Psoas muscle (tissue), 8 donors: ENCODE results near the gene SMG9. TPM values are rescaled to one million over a fixed set of nuclear protein-coding genes. Genes with fewer than 3 reads are reported as not detected.

Experiments used
- ATAC-seq, 4 donors: fragments of 200-7000 bp; cut with Tn5 transposase; one replicate each; pipeline ENCODE4 v1.9.1; 2020; ENCODE audit warnings: moderate library complexity in 3 of 4, mild to moderate bottlenecking in 2 of 4
- DNase-seq, 2 donors: peaks; one replicate each; pipeline ENCODE4 v3.0.0-alpha.2; 2020
- H3K27ac ChIP-seq: fragments of 200-600 bp; one replicate; pipeline ENCODE4 v1.8.0; 2022
- H3K27me3 ChIP-seq, 3 donors: fragments of 200-600 bp in 1 of 3; one replicate each; pipeline versions ENCODE4 v1.6.1 to v1.8.0; 2013 to 2022; ENCODE audit warnings: low read length in 2 of 3, mild to moderate bottlenecking in 2 of 3, moderate library complexity in 1 of 3; ENCODE audit not compliant: insufficient read depth in 3 of 3
- H3K36me3 ChIP-seq, 2 donors: fragments of 200-600 bp in 1 of 2; one replicate each; pipeline versions ENCODE4 v1.6.1 to v1.8.0; 2013 to 2022; ENCODE audit warnings: low read depth in 1 of 2, mild to moderate bottlenecking in 1 of 2, moderate library complexity in 1 of 2; ENCODE audit not compliant: insufficient read depth in 1 of 2
- H3K4me1 ChIP-seq: fragments of 200-600 bp; one replicate; pipeline ENCODE4 v1.8.0; 2022
- H3K4me3 ChIP-seq: fragments of 200-600 bp; one replicate; pipeline ENCODE4 v1.8.0; 2022; ENCODE audit warnings: mild to moderate bottlenecking
- H3K9me3 ChIP-seq: fragments of 200-600 bp; one replicate; pipeline ENCODE4 v1.8.0; 2022
- CTCF ChIP-seq: fragments of 200-600 bp; IDR thresholded peaks from one replicate; pipeline ENCODE4 v1.8.0; 2022; ENCODE audit warnings: antibody characterized with exemption
- WGBS, 3 donors: extraction: QIAGEN DNeasy Blood & Tissue Kit; methylation state at CpG; one replicate each; pipeline versions ENCODE4 v1.1.6 to v1.1.7; 2013; 5-methylcytosine and 5-hydroxymethylcytosine counted together
- intact Hi-C, 2 donors: fragments of 100-400 bp; cut with DNase I; formaldehyde crosslinking; loops; one replicate each; pipeline versions ENCODE4 v1.11.0 to v1.14.2; 2022
- polyA plus RNA-seq, 3 donors: library from polyadenylated mRNA; stranded (reverse); fragments of 200-250 nt; gene quantifications; one replicate each; pipeline ENCODE4 v1.2.3, GENCODE V29; 2013
- total RNA-seq, 4 donors: library from RNA; stranded (reverse); fragmentation: NEBNext Ultra II Directional in 2 of 4; extraction: Animal tissue kit (Norgen Biotek cat#: 25700) in 2 of 4; gene quantifications; one replicate each; pipeline versions ENCODE4 v1.2.1 to v1.2.4, GENCODE V29; 2021 to 2023
- donor health status: healthy with polysubstance abuse.
- donor health status: DM: no; HTN: no; CAD: no; lungs with moderate emphysema.
- donor health status: Bipolar disorder and iron deficiency.
- donor health status: healthy.
- donor health status: DM: yes; HTN: yes; CAD: no.
- donor health status: DM: no; HTN: no; CAD: no.
- donor health status: DM: no; HTN: no; CAD: no.
- donor health status: DM: yes; HTN: yes; CAD: no.

Gene SMG9
- total and polyA plus RNA-seq, 7 donors, result 10.1 to 29.1 (median 13.8) TPM

- ATAC-seq, result no peak
- 14 to 18% (median 16%) methylated on average over 54 to 70 of the region's 70 CpGs for WGBS, 3 donors
- Histone ChIP-seq H3K27ac (no peak overlapping the region), H3K4me3 (peak overlapping the region; percentile 56), H3K27me3 (peaks cover 0 to 36% (median 23%) of the 10 kb centered on the region in 3 donors), H3K4me1 (no peaks in the 10 kb centered on the region), H3K9me3 (no peaks in the 10 kb centered on the region), H3K36me3 (peaks cover 0 to 2% of the 10 kb centered on the region in 2 donors)
- TF ChIP-seq CTCF, result no peak
- peak in 1 of 2 donors; percentile 42 for DNase-seq
- intact Hi-C loops, result no loop called here
Observed at GRCh38 chr19:43798546-43799409, 44.0 kb upstream of the SMG9 start.

- ATAC-seq (no peak), DNase-seq (no peak)
- H3K4me3 ChIP-seq, result peak overlapping the region; percentile 56
- 42 to 50% (median 45%) methylated on average over 5 of the region's 5 CpGs for WGBS, 3 donors
- peaks cover 0 to 2% of the 10 kb centered on the region in 2 donors for H3K36me3 ChIP-seq
- peaks cover 0 to 36% (median 23%) of the 10 kb centered on the region in 3 donors for H3K27me3 ChIP-seq
- intact Hi-C loops, result no loop called here
- TF ChIP-seq CTCF, result no peak
- H3K9me3 ChIP-seq, result no peaks in the 10 kb centered on the region
- H3K27ac ChIP-seq, result no peak overlapping the region
- H3K4me1 ChIP-seq, result no peaks in the 10 kb centered on the region
Observed at GRCh38 chr19:43798026-43798545, 43.3 kb upstream of the SMG9 start.

- Histone ChIP-seq H3K27ac (no peak overlapping the region), H3K4me3 (no peak overlapping the region), H3K27me3 (peaks cover 0 to 36% (median 23%) of the 10 kb centered on the region in 3 donors), H3K4me1 (no peaks in the 10 kb centered on the region), H3K9me3 (no peaks in the 10 kb centered on the region), H3K36me3 (peaks cover 0 to 2% of the 10 kb centered on the region in 2 donors)
- TF ChIP-seq CTCF, result no peak
- DNase-seq, result no peak
- intact Hi-C loops, result no loop called here
- ATAC-seq, result no peak
- 67 to 81% (median 80%) methylated on average over 5 to 7 of the region's 7 CpGs for WGBS, 3 donors
Observed at GRCh38 chr19:43797556-43797955, 42.8 kb upstream of the SMG9 start.

GRCh38 chr19:43797118-43797517 lies 42.4 kb upstream of the SMG9 start:
- intact Hi-C loops, result no loop called here
- Histone ChIP-seq H3K4me1 (no peaks in the 10 kb centered on the region), H3K27me3 (peaks cover 0 to 36% (median 20%) of the 10 kb centered on the region in 3 donors), H3K9me3 (no peaks in the 10 kb centered on the region), H3K4me3 (no peak overlapping the region), H3K27ac (no peak overlapping the region), H3K36me3 (peaks cover 0 to 2% of the 10 kb centered on the region in 2 donors)
- no peak for TF ChIP-seq CTCF
- DNase-seq (no peak), ATAC-seq (no peak)
- WGBS, 3 donors, result 28 to 50% (median 39%) methylated on average over 6 of the region's 6 CpGs
